ENCODE data around the gene FAN1.

FAN1 gene

DNA sequence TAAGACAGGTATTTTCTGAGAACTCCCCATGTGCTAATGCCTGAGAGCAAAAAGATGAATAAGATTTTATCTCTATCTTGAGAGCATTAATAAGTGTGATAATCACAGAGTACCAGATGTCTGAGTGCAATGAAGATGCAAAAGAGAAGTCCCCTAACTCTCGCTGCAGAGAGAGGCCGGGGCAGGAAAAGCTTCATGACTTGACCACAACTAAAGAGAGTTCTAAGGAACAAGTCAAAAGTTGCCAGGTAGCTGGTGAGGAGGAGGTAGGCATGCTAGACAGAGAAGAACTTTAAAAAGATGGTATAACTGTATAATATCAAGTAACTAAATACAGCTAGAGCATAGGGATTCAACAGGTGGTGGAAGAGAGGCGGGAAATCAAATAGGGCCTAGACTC lies 58.9 kb downstream of the FAN1 start:
- DNase-seq, result no peak

GRCh38 chr15:30963681-30964080 lies 60.0 kb downstream of the FAN1 start:
- no peak for DNase-seq

- no peak for DNase-seq
These were observed 66.0 kb downstream of the FAN1 start for GRCh38 chr15:30969724-30970123.

DNA sequence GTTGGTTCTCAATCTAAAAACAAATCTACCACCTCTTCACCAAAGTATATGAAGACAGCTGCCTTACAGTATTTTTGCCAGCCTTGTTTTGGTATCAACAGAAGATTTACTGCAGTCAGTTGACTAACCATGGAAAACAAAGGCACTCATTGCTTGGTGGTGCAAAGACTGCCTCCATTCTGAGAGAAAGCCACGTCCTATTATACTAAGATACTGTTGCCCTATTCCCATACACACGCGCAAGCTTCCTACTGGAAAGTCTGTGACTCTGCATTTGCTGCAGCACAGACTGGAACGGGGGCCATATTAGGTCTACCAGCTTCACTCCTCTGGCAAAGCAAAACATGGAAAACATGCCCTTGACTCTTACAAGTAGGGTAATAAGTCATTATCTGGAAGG lies 69.7 kb downstream of the FAN1 start:
- DNase-seq, result no peak

GRCh38 chr15:30974112-30974511 lies 70.4 kb downstream of the FAN1 start:
- no peak for DNase-seq

- DNase-seq, result no peak
These were observed 74.6 kb downstream of the FAN1 start for GRCh38 chr15:30978328-30978727.

- no peak for DNase-seq
These were observed 75.7 kb downstream of the FAN1 start for GRCh38 chr15:30979457-30979856.

DNA sequence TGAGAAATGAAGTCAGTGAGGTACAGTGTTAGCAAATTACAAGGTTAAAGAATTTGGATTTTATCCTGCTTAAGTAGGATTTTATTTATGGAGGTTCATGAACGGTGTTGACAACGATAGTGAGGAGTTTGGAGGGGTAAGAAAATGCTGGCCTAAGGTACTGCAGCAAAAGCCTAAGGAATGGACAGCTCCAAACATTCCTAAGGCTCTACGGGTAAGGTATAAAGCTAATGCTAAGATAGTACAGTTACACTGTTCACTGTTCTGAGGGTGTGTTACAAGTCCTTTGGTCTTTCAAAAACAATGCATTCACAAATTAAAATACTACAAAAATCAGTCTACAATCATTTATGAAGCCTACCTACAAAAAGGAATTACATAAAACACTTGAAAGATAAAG lies 80.4 kb downstream of the FAN1 start:
- DNase-seq, result no peak

- no peak for DNase-seq
These were observed 80.8 kb downstream of the FAN1 start for GRCh38 chr15:30984542-30984941.

GRCh38 chr15:30985081-30985531 lies 81.4 kb downstream of the FAN1 start:
- no peak for DNase-seq

- DNase-seq, result no peak
These were observed 86.3 kb downstream of the FAN1 start for GRCh38 chr15:30990036-30990435.

DNA sequence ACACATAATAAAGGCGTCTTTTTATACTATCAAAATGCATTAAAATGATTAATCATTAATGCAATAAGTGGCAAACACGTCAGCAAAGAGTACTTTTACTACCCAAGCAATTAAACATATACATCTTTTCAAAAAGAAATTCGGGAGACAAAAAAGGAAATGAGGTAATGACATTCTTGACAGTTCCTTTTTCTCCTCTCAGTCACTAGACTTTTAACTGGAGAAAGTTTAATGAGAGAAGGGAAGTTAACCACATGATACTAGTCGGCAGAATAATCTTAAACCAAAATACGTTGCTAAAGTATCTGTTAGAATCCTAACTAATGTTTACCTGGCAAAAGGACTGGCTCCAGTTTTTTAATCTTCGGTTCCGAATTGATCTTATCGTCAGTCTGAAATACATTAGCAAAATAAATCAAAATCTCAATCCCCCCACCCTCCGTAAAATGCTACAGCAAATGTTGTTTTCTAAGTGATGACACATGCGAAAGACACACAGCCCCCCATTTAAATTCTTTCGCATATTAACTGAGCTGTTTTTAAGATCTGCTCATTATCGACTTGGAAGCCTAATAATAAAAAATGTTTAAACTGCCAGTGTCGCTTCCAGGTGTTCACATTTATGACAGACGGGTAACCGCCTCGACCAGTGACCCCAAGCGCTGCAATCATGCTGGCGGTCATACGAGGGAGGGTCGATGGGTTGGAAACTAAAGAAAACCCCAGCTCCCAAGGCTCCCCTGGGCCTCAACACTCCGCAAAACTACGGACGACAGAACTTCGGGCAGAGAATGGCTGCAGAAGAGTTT lies 86.9 kb downstream of the FAN1 start:
- no peak for DNase-seq

- peak; percentile 78 for DNase-seq
These were observed 87.8 kb downstream of the FAN1 start, which contains the start of gene MTMR10 for GRCh38 chr15:30991255-30992235. TSS of gene MTMR10 (minus strand) at chr15:30991628. CDS start at chr15:30991506, 122 bp downstream.

GRCh38 chr15:30992249-30992864 lies 88.6 kb downstream of the FAN1 start:
- no peak for DNase-seq

All from CD4-positive, alpha-beta T cell treated with Interleukin-15 for 1 hour (primary cell).